HEK293T (cell line): ENCODE results near the gene DNAH3.

Experiments used
- CTCF ChIA-PET: fragments of 350-600 bp; formaldehyde crosslinking; extraction: SDS; loops from one replicate; lab custom pipeline; 2021; ENCODE audit warnings: antibody characterized with exemption, inconsistent platforms; lab: Yijun Ruan, JAX
- POLR2A ChIA-PET: fragments of 350-600 bp; formaldehyde crosslinking; extraction: SDS; loops from one replicate; lab custom pipeline; 2020; ENCODE audit warnings: antibody characterized with exemption, inconsistent platforms; lab: Yijun Ruan, JAX
- DNase-seq: peaks from one replicate; pipeline ENCODE4 v3.0.0; 2012; ENCODE audit warnings: mixed read lengths; ENCODE audit errors: extremely low spot score
- ARNT ChIP-seq: fragments of 450-650 bp; IDR thresholded peaks from 2 replicates; pipeline ENCODE4 v1.6.1; 2017; ENCODE audit warnings: mild to moderate bottlenecking
- BHLHE40 ChIP-seq: fragments of 450-650 bp; IDR thresholded peaks from 2 replicates; pipeline ENCODE4 v1.6.1; 2016; ENCODE audit warnings: mild to moderate bottlenecking, moderate library complexity, borderline replicate concordance
- CTBP1 ChIP-seq: fragments of 450-650 bp; IDR thresholded peaks from 2 replicates; pipeline ENCODE4 v1.6.1; 2016; ENCODE audit warnings: borderline replicate concordance
- ELF4 ChIP-seq: fragments of 450-650 bp; IDR thresholded peaks from 2 replicates; pipeline ENCODE4 v1.6.1; 2017; ENCODE audit warnings: antibody characterized with exemption
- FOXA1 ChIP-seq: fragments of 450-650 bp; IDR thresholded peaks from 2 replicates; pipeline ENCODE4 v1.6.1; 2016; ENCODE audit warnings: mild to moderate bottlenecking
- FOXK2 ChIP-seq: fragments of 450-650 bp; IDR thresholded peaks from 2 replicates; pipeline ENCODE4 v1.6.1; 2016; ENCODE audit warnings: mild to moderate bottlenecking
- FOXM1 ChIP-seq: fragments of 450-650 bp; IDR thresholded peaks from 2 replicates; pipeline ENCODE4 v1.6.1; 2017; ENCODE audit warnings: mild to moderate bottlenecking, borderline replicate concordance
- HDGF ChIP-seq: fragments of 450-650 bp; IDR thresholded peaks from 2 replicates; pipeline ENCODE4 v1.6.1; 2017; ENCODE audit warnings: antibody characterized with exemption, borderline replicate concordance
- L3MBTL2 ChIP-seq: fragments of 450-650 bp; conservative IDR thresholded peaks from 2 replicates; pipeline ENCODE4 v1.6.1; 2016; ENCODE audit warnings: mild to moderate bottlenecking
- LEF1 ChIP-seq: fragments of 450-650 bp; IDR thresholded peaks from 2 replicates; pipeline ENCODE4 v1.6.1; 2017; ENCODE audit warnings: mild to moderate bottlenecking, borderline replicate concordance
- NFRKB ChIP-seq: fragments of 450-650 bp; IDR thresholded peaks from 2 replicates; pipeline ENCODE4 v1.6.1; 2016; ENCODE audit warnings: mild to moderate bottlenecking, moderate library complexity
- SP1 ChIP-seq: fragments of 450-650 bp; IDR thresholded peaks from 2 replicates; pipeline ENCODE4 v1.6.1; 2017
- SUZ12 ChIP-seq: fragments of 450-650 bp; IDR thresholded peaks from 2 replicates; pipeline ENCODE4 v1.6.1; 2016; ENCODE audit warnings: mild to moderate bottlenecking
- TARDBP ChIP-seq: fragments of 450-650 bp; IDR thresholded peaks from 2 replicates; pipeline ENCODE4 v1.6.1; 2016
- ZNF384 ChIP-seq: fragments of 450-650 bp; IDR thresholded peaks from 2 replicates; pipeline ENCODE4 v1.6.1; 2016
- TF ChIP-seq, protein P1 (sequence below): fragments of 450-650 bp; IDR thresholded peaks from 2 replicates; pipeline ENCODE4 v1.6.1; 2016

The DNAH3 gene

DNA sequence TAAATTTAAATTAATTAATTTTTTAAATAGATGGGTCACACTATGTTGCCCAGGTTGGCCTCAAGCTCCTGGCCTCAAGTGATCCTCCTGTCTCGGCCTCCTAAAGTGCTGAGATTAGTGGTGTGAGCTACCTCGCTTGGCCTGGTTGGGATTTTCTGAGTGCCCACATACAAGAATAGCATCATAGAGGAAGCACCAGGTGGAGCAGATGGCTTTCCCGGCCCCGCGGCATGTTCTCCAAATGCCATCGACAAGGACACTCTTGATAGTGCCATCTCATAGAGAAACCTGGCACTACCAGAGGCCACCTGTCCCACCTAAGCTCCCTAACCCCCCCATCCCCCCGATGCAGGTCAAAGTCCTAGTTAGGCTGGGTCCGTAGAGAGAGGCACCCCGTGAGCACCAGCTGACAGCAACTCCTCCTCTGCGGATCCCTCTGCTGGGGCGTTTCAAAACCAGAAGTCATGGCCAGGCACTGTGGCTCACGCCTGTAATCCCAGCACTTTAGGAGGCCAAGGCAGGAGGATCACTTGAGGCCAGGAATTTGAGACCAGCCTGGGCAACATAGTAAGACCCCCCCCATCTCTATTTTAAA, 65.9 kb downstream of the DNAH3 start:
- ChIA-PET CTCF (interaction anchor here (1.3 to 1.5 kb wide), 2 partner anchors 89 to 234 kb away, joined by 3 to 4 read pairs; no protein-coding TSS in a partner anchor), POLR2A (no interaction called here)
- TF ChIP-seq NFRKB, result no peak
- no peak for TF ChIP-seq SP1
- TF ChIP-seq LEF1, result no peak
- TF ChIP-seq ARNT, result no peak
- no peak for TF ChIP-seq BHLHE40
- no peak for DNase-seq

DNA sequence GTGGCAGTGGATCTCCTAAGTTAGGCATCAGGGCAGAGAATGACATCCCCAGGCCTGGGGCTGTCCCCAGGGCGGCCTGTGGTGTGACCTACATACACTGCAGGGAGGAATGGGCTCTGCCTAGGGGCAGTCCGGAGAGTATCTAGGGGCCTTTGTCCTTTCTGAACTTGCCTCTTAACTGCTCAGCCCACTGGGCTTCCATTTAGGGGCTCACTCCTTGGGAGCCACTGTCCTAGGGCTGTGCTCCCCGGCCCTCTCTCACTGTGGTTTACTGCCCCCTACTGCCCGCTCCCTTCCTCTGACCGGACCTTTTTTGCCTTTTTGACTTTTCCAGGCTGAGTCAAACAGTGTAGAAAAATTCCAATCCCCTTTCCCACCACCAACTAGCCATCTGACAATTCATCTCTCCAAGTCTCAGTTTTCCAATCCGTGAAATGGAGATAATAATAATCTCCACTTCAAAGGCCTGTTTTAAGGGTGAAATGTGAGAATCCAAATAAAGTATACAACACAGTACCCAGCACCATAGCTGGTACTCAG, 66.8 kb downstream of the DNAH3 start:
- TF ChIP-seq FOXK2, result no peak
- no peak for TF ChIP-seq TARDBP
- TF ChIP-seq LEF1, result no peak
- TF ChIP-seq SP1, result no peak
- TF ChIP-seq BHLHE40, result no peak
- no peak for TF ChIP-seq ZNF384
- TF ChIP-seq HDGF, result no peak
- no peak for TF ChIP-seq ELF4
- TF ChIP-seq, protein P1, sequence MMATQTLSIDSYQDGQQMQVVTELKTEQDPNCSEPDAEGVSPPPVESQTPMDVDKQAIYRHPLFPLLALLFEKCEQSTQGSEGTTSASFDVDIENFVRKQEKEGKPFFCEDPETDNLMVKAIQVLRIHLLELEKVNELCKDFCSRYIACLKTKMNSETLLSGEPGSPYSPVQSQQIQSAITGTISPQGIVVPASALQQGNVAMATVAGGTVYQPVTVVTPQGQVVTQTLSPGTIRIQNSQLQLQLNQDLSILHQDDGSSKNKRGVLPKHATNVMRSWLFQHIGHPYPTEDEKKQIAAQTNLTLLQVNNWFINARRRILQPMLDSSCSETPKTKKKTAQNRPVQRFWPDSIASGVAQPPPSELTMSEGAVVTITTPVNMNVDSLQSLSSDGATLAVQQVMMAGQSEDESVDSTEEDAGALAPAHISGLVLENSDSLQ, result no peak
- TF ChIP-seq CTBP1, result no peak
- POLR2A ChIA-PET, result no interaction called here
- peak; percentile 58 for DNase-seq
- CTCF ChIA-PET, result interaction anchor here (0.6 to 1.5 kb wide), 4 partner anchors 202 to 1544 kb away, joined by 3 to 4 read pairs (median 4); partner anchors contain the start of genes ERI2 and REXO5

DNA sequence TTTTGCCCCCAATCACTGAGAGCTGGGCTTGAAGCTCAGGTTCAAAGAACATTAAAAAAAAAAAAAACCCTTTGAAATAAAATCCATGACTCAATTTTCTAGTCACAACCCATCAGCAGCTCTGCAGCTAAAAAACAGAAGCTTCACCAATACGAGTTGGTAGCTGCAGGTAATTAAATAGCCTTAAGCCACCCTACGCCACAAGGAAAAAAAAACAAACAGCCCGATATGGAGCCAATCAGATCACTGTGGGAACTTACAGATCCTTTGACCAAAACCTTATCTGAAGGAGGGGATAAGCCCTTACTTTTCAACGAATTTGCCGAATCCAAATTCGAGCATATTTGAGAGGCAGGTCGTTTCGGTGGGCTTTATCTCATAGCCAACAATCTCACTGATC, 69.3 kb downstream of the DNAH3 start:
- POLR2A ChIA-PET, result interaction anchor here (1.0 kb wide), 1 partner anchor 275 kb away, joined by 3 read pairs; the partner anchor contains the start of genes ERI2 and REXO5
- no peak for DNase-seq
- TF ChIP-seq SUZ12, result no peak
- no peak for TF ChIP-seq FOXM1
- TF ChIP-seq, protein P1, result no peak
- no peak; the same call in 1 of the 2 replicates for TF ChIP-seq ZNF384
- TF ChIP-seq LEF1, result no peak
- no peak for TF ChIP-seq TARDBP
- no peak for TF ChIP-seq HDGF
- TF ChIP-seq CTBP1, result no peak
- no peak for TF ChIP-seq SP1
- no peak for TF ChIP-seq FOXK2
- no peak for TF ChIP-seq FOXA1
- no peak for TF ChIP-seq ELF4
- TF ChIP-seq L3MBTL2, result no peak
- no peak for TF ChIP-seq NFRKB
- CTCF ChIA-PET, result interaction anchor here (1.1 kb wide), 1 partner anchor 231 kb away, joined by 4 read pairs; no protein-coding TSS in a partner anchor

DNA sequence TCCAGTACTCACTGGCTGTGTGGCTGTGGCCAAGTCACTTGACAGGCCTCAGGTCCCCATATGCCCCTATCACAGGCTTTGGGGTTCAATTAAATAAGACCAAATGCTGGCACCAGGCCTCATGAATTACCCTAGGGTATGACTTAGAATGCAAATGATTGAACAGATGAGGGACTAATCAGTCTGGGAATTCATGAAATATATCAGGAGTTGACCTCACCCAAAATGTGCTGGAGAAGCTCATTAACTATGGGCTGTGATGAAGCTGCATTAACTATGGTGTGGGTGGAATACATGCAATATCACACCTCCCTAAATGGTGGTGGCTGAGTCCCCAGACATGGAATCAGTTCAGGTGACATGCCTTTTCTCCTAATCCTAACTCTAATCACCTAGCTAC, 72.1 kb downstream of the DNAH3 start:
- ChIA-PET POLR2A (no interaction called here), CTCF (no interaction called here)
- no peak for DNase-seq
- TF ChIP-seq SUZ12, result no peak
- no peak for TF ChIP-seq TARDBP
- no peak for TF ChIP-seq CTBP1
- no peak for TF ChIP-seq L3MBTL2
- no peak for TF ChIP-seq SP1
- no peak for TF ChIP-seq LEF1
- no peak for TF ChIP-seq ARNT
- TF ChIP-seq ELF4, result no peak
- TF ChIP-seq HDGF, result no peak
- no peak for TF ChIP-seq ZNF384
- no peak for TF ChIP-seq FOXM1
- TF ChIP-seq, protein P1, result no peak
- TF ChIP-seq FOXA1, result no peak
- no peak for TF ChIP-seq BHLHE40
- TF ChIP-seq NFRKB, result no peak
- no peak for TF ChIP-seq FOXK2

DNA sequence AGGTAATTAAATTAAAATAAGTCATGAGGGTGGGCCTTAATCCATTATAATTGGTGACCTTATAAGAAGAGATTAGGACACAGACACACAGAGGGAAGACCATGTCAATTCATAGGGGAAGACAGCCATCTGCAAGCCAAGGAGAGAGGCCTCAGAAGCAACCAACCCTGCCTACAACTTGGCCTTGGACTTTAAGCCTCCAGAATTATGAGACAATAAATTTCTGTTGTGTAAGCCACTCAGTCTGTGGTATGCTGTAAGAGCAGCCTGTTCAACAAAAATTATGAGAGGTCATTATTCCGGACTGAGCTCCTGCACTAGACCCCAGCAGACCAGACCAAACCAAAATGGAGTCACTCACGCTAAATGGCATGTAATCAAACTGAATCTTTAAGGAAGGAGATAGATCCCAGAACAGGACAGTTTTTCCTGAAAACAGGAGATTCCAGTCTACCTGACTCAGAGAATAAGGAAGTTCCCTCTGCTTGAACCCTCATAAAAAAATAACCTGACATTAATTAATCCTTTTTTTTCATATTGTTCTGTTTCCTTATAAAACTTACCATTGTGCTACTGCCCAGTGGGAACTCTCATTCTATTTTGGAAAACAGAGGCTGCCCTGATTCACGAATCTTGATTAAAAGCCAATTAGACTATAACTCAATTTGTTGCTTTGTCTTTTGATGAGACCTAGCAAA, 74.3 kb downstream of the DNAH3 start:
- ChIA-PET POLR2A (no interaction called here), CTCF (no interaction called here)
- TF ChIP-seq FOXK2 (no peak), ARNT (no peak), ELF4 (no peak), NFRKB (no peak), SP1 (no peak), FOXM1 (no peak), LEF1 (no peak), TARDBP (no peak), BHLHE40 (no peak), ZNF384 (no peak)
- TF ChIP-seq, protein P1, result no peak
- no peak for DNase-seq
